Sigmoid colon (tissue), 7 donors: ENCODE measurements around the gene NKAIN1. TPM values are rescaled to one million over a fixed set of nuclear protein-coding genes. Genes with fewer than 3 reads are reported as not detected.

ENCODE experiments used
- DNase-seq: peaks from one replicate; pipeline ENCODE4 v3.0.0-alpha.2; 2019
- H3K27ac ChIP-seq, 4 donors: fragments of 200-600 bp; sonication (generic); one replicate each; pipeline ENCODE4 v1.5.1; 2016 to 2019; ENCODE audit warnings: mild to moderate bottlenecking in 1 of 4
- H3K27me3 ChIP-seq, 3 donors: fragments of 200-600 bp; sonication (generic); one replicate each; pipeline ENCODE4 v1.5.1; 2019; ENCODE audit warnings: mild to moderate bottlenecking in 1 of 3
- H3K36me3 ChIP-seq, 4 donors: fragments of 200-600 bp; sonication (generic); one replicate each; pipeline ENCODE4 v1.5.1; 2016 to 2019
- H3K4me1 ChIP-seq, 4 donors: fragments of 200-600 bp; sonication (generic); one replicate each; pipeline ENCODE4 v1.5.1; 2017 to 2019
- H3K4me3 ChIP-seq, 4 donors: fragments of 200-600 bp; sonication (generic); one replicate each; pipeline ENCODE4 v1.5.1; 2017 to 2019; ENCODE audit warnings: mild to moderate bottlenecking in 2 of 4, moderate library complexity in 1 of 4
- H3K9me3 ChIP-seq, 4 donors: fragments of 200-600 bp in 3 of 4; sonication (generic) in 3 of 4; one replicate each; pipeline versions ENCODE4 v1.5.1 to v1.6.1; 2013 to 2019
- EP300 ChIP-seq, 4 donors: sonication (generic); formaldehyde crosslinking; IDR thresholded peaks; one replicate each; pipeline ENCODE4 v1.6.1; 2017; ENCODE audit warnings: antibody characterized with exemption in 4 of 4
- POLR2A ChIP-seq, 2 donors: fragments of 450-650 bp; IDR thresholded peaks; one replicate each; pipeline ENCODE4 v1.6.1; 2016; ENCODE audit warnings: antibody characterized with exemption in 2 of 2, mild to moderate bottlenecking in 2 of 2, moderate library complexity in 2 of 2
- POLR2AphosphoS5 ChIP-seq, 4 donors: sonication (generic); formaldehyde crosslinking; IDR thresholded peaks; one replicate each; pipeline ENCODE4 v1.6.1; 2017; ENCODE audit warnings: antibody characterized with exemption in 4 of 4
- WGBS, 2 donors: extraction: QIAGEN DNeasy Blood & Tissue Kit; methylation state at CpG; one replicate each; pipeline ENCODE4 v1.1.7; 2013; 5-methylcytosine and 5-hydroxymethylcytosine counted together
- intact Hi-C: fragments of 100-400 bp; cut with DNase I; formaldehyde crosslinking; loops from one replicate; pipeline ENCODE4 v1.15.1; 2023
- polyA plus RNA-seq, 3 donors: library from polyadenylated mRNA; stranded (reverse); fragments of 200-250 nt; gene quantifications; one replicate each; pipeline ENCODE4 v1.2.3, GENCODE V29; 2013
- total RNA-seq, 4 donors: library from RNA; depleted of rRNA; stranded (reverse); fragments of >200 nt; gene quantifications; one replicate each; pipeline ENCODE4 v1.1.0, GENCODE V29; 2016
- TF ChIP-seq, protein P1 (sequence below), 4 experiments: fragments of 450-650 bp in 3 of 4; fragments of 200-600 bp in 1 of 4; IDR thresholded peaks; one replicate each; pipeline ENCODE4 v1.5.1; 2016 to 2019; ENCODE audit warnings: antibody characterized with exemption in 4 of 4, mild to moderate bottlenecking in 3 of 4, moderate library complexity in 2 of 4
- donor health status: healthy with polysubstance abuse.
- donor health status: Bipolar disorder and iron deficiency.
- donor health status: healthy.

NKAIN1 gene
- total and polyA plus RNA-seq, 7 donors = 0.28 to 1.4 (median 0.35) TPM; not detected in 3

DNA sequence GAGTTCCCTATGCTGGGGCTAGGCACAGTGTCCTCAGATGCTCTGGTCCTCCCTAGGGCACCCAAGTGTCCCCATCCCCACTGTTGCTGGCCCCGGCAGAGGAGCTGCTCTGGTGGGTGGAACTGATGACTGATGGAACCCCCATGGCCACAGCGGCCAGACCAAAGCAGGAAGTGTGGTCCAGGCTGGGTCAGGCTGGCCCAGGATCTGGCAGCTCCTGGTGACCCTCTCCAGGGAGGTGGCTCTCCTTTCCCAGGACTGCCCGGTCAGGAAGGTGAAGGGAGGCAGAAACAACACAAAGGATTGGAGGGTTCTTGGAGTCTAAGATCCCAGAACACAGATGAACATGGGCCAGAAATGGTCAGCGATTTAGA, 1.1 kb downstream of the NKAIN1 start:
- WGBS, 2 donors = 18 to 24% methylated on average over 4 of the region's 4 CpGs
- no peak overlapping the region for H3K4me3 ChIP-seq
- no peak for TF ChIP-seq POLR2A (IDR thresholded peaks at IDR 0.05)
- TF ChIP-seq POLR2AphosphoS5 (IDR thresholded peaks at IDR 0.05) = no peak
- TF ChIP-seq EP300 (IDR thresholded peaks at IDR 0.05) = no peak
- TF ChIP-seq, protein P1, sequence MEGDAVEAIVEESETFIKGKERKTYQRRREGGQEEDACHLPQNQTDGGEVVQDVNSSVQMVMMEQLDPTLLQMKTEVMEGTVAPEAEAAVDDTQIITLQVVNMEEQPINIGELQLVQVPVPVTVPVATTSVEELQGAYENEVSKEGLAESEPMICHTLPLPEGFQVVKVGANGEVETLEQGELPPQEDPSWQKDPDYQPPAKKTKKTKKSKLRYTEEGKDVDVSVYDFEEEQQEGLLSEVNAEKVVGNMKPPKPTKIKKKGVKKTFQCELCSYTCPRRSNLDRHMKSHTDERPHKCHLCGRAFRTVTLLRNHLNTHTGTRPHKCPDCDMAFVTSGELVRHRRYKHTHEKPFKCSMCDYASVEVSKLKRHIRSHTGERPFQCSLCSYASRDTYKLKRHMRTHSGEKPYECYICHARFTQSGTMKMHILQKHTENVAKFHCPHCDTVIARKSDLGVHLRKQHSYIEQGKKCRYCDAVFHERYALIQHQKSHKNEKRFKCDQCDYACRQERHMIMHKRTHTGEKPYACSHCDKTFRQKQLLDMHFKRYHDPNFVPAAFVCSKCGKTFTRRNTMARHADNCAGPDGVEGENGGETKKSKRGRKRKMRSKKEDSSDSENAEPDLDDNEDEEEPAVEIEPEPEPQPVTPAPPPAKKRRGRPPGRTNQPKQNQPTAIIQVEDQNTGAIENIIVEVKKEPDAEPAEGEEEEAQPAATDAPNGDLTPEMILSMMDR (IDR thresholded peaks at IDR 0.05) = no peak
- peaks cover 20 to 66% (median 48%) of the 10 kb centered on the region in 3 donors for H3K27me3 ChIP-seq
- H3K36me3 ChIP-seq = no peaks in the 10 kb centered on the region
- no peaks in the 10 kb centered on the region for H3K9me3 ChIP-seq
- no peak overlapping the region for H3K27ac ChIP-seq
- H3K4me1 ChIP-seq = peaks cover 0 to 15% (median 13%) of the 10 kb centered on the region in 4 donors
- no peak for DNase-seq
- intact Hi-C loops = no loop called here

GRCh38 chr1:31234870-31235269, 4.8 kb downstream of the NKAIN1 start:
- H3K27me3 ChIP-seq = peaks cover 16 to 51% (median 35%) of the 10 kb centered on the region in 3 donors
- DNase-seq = no peak
- 34 to 58% methylated on average over 4 of the region's 4 CpGs for WGBS, 2 donors

GRCh38 chr1:31234123-31234708, 5.5 kb downstream of the NKAIN1 start:
- H3K27me3 ChIP-seq = peaks cover 12 to 46% (median 31%) of the 10 kb centered on the region in 3 donors
- TF ChIP-seq POLR2A (IDR thresholded peaks at IDR 0.05) (no peak), POLR2AphosphoS5 (IDR thresholded peaks at IDR 0.05) (no peak)
- TF ChIP-seq, protein P1 (IDR thresholded peaks at IDR 0.05) = no peak
- H3K36me3 ChIP-seq = no peaks in the 10 kb centered on the region
- peaks cover 0 to 7% (median 6%) of the 10 kb centered on the region in 4 donors for H3K4me1 ChIP-seq
- DNase-seq = no peak
- H3K9me3 ChIP-seq = no peaks in the 10 kb centered on the region
- WGBS, 2 donors = 70 to 75% methylated on average over 12 of the region's 12 CpGs
- intact Hi-C loops = no loop called here
- H3K27ac ChIP-seq = no peak overlapping the region
- no peak overlapping the region for H3K4me3 ChIP-seq

More at GRCh38 chr1:31234870-31235269, 4.8 kb downstream of the NKAIN1 start:
- intact Hi-C loops = no loop called here
- Histone ChIP-seq H3K27ac (no peak overlapping the region), H3K9me3 (no peaks in the 10 kb centered on the region), H3K4me3 (no peak overlapping the region), H3K36me3 (no peaks in the 10 kb centered on the region), H3K4me1 (peaks cover 0 to 13% (median 11%) of the 10 kb centered on the region in 4 donors)
- TF ChIP-seq POLR2AphosphoS5 (IDR thresholded peaks at IDR 0.05) (no peak), EP300 (IDR thresholded peaks at IDR 0.05) (no peak), POLR2A (IDR thresholded peaks at IDR 0.05) (no peak)
- TF ChIP-seq, protein P1 (IDR thresholded peaks at IDR 0.05) = no peak

- Histone ChIP-seq H3K4me3 (no peak overlapping the region), H3K36me3 (no peaks in the 10 kb centered on the region), H3K27ac (no peak overlapping the region), H3K27me3 (peaks cover 0 to 31% (median 16%) of the 10 kb centered on the region in 3 donors), H3K9me3 (no peaks in the 10 kb centered on the region), H3K4me1 (no peaks in the 10 kb centered on the region)
- TF ChIP-seq POLR2A (IDR thresholded peaks at IDR 0.05) = no peak
- no peak for TF ChIP-seq EP300 (IDR thresholded peaks at IDR 0.05)
- no peak for TF ChIP-seq POLR2AphosphoS5 (IDR thresholded peaks at IDR 0.05)
- TF ChIP-seq, protein P1 (IDR thresholded peaks at IDR 0.05) = no peak
- intact Hi-C loops = no loop called here
- 95 to 97% methylated on average over 2 of the region's 2 CpGs for WGBS, 2 donors
- no peak for DNase-seq
These were observed 7.0 kb downstream of the NKAIN1 start for GRCh38 chr1:31232689-31233088.

- Histone ChIP-seq H3K9me3 (no peaks in the 10 kb centered on the region), H3K27ac (no peak overlapping the region), H3K36me3 (no peaks in the 10 kb centered on the region), H3K4me1 (no peaks in the 10 kb centered on the region), H3K4me3 (no peak overlapping the region), H3K27me3 (peaks cover 0 to 22% (median 8%) of the 10 kb centered on the region in 3 donors)
- 93 to 95% methylated on average over 5 of the region's 5 CpGs for WGBS, 2 donors
- intact Hi-C loops = no loop called here
- TF ChIP-seq EP300 (IDR thresholded peaks at IDR 0.05) = no peak
- TF ChIP-seq, protein P1 (IDR thresholded peaks at IDR 0.05) = no peak
- TF ChIP-seq POLR2AphosphoS5 (IDR thresholded peaks at IDR 0.05) = no peak
- no peak for TF ChIP-seq POLR2A (IDR thresholded peaks at IDR 0.05)
- DNase-seq = no peak
These were observed 7.9 kb downstream of the NKAIN1 start for GRCh38 chr1:31231802-31232201.
